Ishikawa (cell line): ENCODE results near the gene RGSL1.
A peak's percentile ranks its signal among the peaks of the same experiment; 100 is the strongest.

Source experiments
- CEBPB ChIP-seq: IDR thresholded peaks from 2 replicates; pipeline ENCODE4 v1.6.1; 2012
- CREB1 ChIP-seq: IDR thresholded peaks from 2 replicates; pipeline ENCODE4 v1.6.1; 2012; ENCODE audit warnings: low read depth
- EGR1 ChIP-seq: IDR thresholded peaks from 2 replicates; pipeline ENCODE4 v1.6.1; 2012
- EP300 ChIP-seq: IDR thresholded peaks from 2 replicates; pipeline ENCODE4 v1.6.1; 2012; ENCODE audit warnings: borderline replicate concordance
- FOXM1 ChIP-seq: IDR thresholded peaks from 2 replicates; pipeline ENCODE4 v1.6.1; 2012; ENCODE audit warnings: low read depth, borderline replicate concordance
- MAX ChIP-seq: IDR thresholded peaks from 2 replicates; pipeline ENCODE4 v1.6.1; 2012
- NFIC ChIP-seq: IDR thresholded peaks from 2 replicates; pipeline ENCODE4 v1.6.1; 2012
- RAD21 ChIP-seq: IDR thresholded peaks from 2 replicates; pipeline ENCODE4 v1.6.1; 2012; ENCODE audit warnings: low read depth
- REST ChIP-seq: IDR thresholded peaks from 2 replicates; pipeline ENCODE4 v1.6.1; 2012; ENCODE audit warnings: low read depth, mild to moderate bottlenecking
- TAF1 ChIP-seq: IDR thresholded peaks from 2 replicates; pipeline ENCODE4 v1.6.1; 2012; ENCODE audit warnings: low read depth, mild to moderate bottlenecking
- TCF12 ChIP-seq: IDR thresholded peaks from 2 replicates; pipeline ENCODE4 v1.6.1; 2012; ENCODE audit warnings: low read depth
- TEAD4 ChIP-seq: IDR thresholded peaks from 2 replicates; pipeline ENCODE4 v1.6.1; 2012
- YY1 ChIP-seq: IDR thresholded peaks from 2 replicates; pipeline ENCODE4 v1.6.1; 2012; ENCODE audit warnings: low read depth
- ZBTB7A ChIP-seq: IDR thresholded peaks from 2 replicates; pipeline ENCODE4 v1.6.1; 2012; ENCODE audit warnings: low read depth
- TF ChIP-seq, protein P1 (sequence below): IDR thresholded peaks from 2 replicates; pipeline ENCODE4 v1.6.1; 2012

The RGSL1 gene

DNA sequence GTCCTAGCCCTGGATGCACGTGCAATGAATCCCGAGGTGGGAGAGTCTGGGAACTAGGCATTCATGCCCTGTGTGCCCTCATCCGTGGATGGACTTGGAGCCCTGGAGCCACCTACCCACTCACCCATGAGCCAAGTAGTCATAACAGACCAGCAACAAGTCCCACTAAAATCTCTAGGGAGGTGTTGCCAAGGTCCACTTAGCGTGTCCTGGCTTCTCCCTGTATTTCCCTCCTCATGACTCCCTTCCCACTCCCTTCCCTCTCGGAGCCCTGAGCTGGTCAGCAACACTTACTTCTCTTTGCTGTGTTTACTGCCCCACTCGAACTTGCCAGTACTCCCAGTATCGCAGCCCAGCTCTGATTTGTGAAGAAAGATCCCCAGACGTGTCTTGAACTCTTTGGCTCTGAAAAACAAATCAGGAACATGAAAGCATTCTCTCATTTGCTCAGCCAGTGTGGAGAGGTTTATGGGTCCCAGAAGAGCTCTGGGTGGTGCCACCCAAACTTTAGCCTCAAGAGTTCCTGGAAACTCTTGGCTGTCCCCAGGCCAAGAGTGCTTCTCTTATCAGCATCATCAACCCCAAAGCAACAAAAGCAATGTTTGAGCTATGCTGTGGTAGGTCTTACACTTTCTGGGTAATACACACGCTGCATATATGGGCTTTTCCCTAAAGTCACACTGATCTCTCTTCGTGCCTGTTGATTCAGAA lies 153.1 kb downstream of the RGSL1 start:
- no peak for TF ChIP-seq FOXM1
- no peak for TF ChIP-seq MAX
- TF ChIP-seq RAD21: no peak
- TF ChIP-seq CREB1: no peak
- no peak for TF ChIP-seq TAF1
- no peak for TF ChIP-seq ZBTB7A
- TF ChIP-seq REST: no peak
- TF ChIP-seq, protein P1, sequence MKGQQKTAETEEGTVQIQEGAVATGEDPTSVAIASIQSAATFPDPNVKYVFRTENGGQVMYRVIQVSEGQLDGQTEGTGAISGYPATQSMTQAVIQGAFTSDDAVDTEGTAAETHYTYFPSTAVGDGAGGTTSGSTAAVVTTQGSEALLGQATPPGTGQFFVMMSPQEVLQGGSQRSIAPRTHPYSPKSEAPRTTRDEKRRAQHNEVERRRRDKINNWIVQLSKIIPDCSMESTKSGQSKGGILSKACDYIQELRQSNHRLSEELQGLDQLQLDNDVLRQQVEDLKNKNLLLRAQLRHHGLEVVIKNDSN: no peak
- no peak for TF ChIP-seq CEBPB
- TF ChIP-seq EGR1: no peak
- TF ChIP-seq NFIC: no peak
- TF ChIP-seq TCF12: no peak
- no peak for TF ChIP-seq YY1
- TF ChIP-seq TEAD4: no peak
- no peak for TF ChIP-seq EP300

DNA sequence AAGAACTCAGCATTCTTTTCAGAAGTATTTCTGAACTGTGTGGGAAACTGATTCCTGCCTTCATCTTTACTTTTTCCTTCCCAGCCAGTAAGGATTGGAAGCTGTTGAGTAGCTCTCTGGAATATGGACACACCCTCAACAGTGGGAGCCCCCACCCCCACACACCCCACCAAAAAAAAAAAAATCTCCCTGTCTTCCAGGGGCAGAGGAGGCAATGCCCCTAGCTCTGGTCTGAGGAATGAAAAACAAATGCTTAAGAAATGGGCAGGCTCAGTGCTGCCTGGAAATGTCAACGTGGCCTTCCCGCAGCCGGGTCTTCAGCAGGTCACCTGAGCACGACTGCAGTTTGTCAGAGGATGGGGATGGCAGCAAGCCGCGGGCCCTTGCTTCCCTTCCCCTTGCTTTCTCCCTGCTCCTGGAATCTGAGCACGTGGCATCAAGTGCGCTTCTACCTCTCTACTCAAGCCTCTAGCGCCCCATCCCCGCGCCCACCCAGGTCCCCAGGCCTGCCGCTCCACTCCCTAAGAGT lies 153.8 kb downstream of the RGSL1 start:
- TF ChIP-seq, protein P1: no peak
- no peak for TF ChIP-seq YY1
- no peak for TF ChIP-seq CEBPB
- TF ChIP-seq RAD21: no peak
- no peak for TF ChIP-seq MAX

- TF ChIP-seq ZBTB7A (no peak), MAX (peak; percentile 99), YY1 (no peak), TCF12 (0 out of 2 replicates have a peak, but pooled peaks have one; percentile 23)
Observed at GRCh38 chr1:182604175-182605164, 154.5 kb downstream of the RGSL1 start, which contains the start of gene RGS16. TSS of gene RGS16 (minus strand) at chr1:182604389. CDS start at chr1:182604259, 130 bp downstream.

GRCh38 chr1:182607566-182607965 lies 157.6 kb downstream of the RGSL1 start:
- no peak for TF ChIP-seq RAD21
- TF ChIP-seq EP300: no peak
- no peak for TF ChIP-seq CREB1
- TF ChIP-seq FOXM1: no peak
- no peak for TF ChIP-seq MAX
- TF ChIP-seq, protein P1: no peak
- no peak for TF ChIP-seq EGR1

- TF ChIP-seq MAX (no peak), CREB1 (no peak), REST (no peak), YY1 (no peak), CEBPB (no peak)
Observed at GRCh38 chr1:182608236-182608635, 158.3 kb downstream of the RGSL1 start.
